Head of caudate nucleus (tissue), 42 donors: ENCODE results near the gene GSTM5.
"Not testable (repeated sequence)": the region's sequence is repeated elsewhere in the genome, so short reads cannot be mapped to it uniquely, and the experiment has no call there.

Source experiments
- DNase-seq, 42 donors: peaks; one replicate each; pipeline versions ENCODE4 v3.0.0 to v3.0.0-alpha.2; 2020 to 2021; ENCODE audit warnings: mixed read lengths in 7 of 42
- intact Hi-C: fragments of 100-400 bp; cut with DNase I; formaldehyde crosslinking; loops from one replicate; pipeline ENCODE4 v1.15.0; 2022

GSTM5 gene

GRCh38 chr1:109691759-109692158 lies 20.3 kb upstream of the GSTM5 start:
- DNase-seq, result peak in 1 of 42 donors; percentile 42
- intact Hi-C loops, result no loop called here

- intact Hi-C loops, result not testable (repeated sequence)
- DNase-seq, result peak in 15 of 42 donors; percentile 10 to 79 (median 54)
These were observed 17.7 kb upstream of the GSTM5 start for GRCh38 chr1:109694400-109694799.

GRCh38 chr1:109695138-109695537 lies 16.9 kb upstream of the GSTM5 start:
- intact Hi-C loops, DNase-seq: not testable (repeated sequence)

- intact Hi-C loops, result no loop called here
- DNase-seq, result no peak
These were observed 15.0 kb upstream of the GSTM5 start for GRCh38 chr1:109697066-109697465.

- intact Hi-C loops, DNase-seq: not testable (repeated sequence)
These were observed 14.2 kb upstream of the GSTM5 start for GRCh38 chr1:109697861-109698260.

GRCh38 chr1:109702940-109703339 lies 9.1 kb upstream of the GSTM5 start:
- DNase-seq, intact Hi-C loops: not testable (repeated sequence)

- intact Hi-C loops, result no loop called here
These were observed 7.9 kb upstream of the GSTM5 start for GRCh38 chr1:109704173-109704572.

GRCh38 chr1:109705411-109705810 lies 6.6 kb upstream of the GSTM5 start:
- intact Hi-C loops, result no loop called here
- DNase-seq, result no peak

More at GRCh38 chr1:109704173-109704572, 7.9 kb upstream of the GSTM5 start:
- DNase-seq, result peak in 9 of 42 donors; percentile 7 to 51 (median 29)

GRCh38 chr1:109708949-109709348 lies 3.1 kb upstream of the GSTM5 start:
- intact Hi-C loops, DNase-seq: not testable (repeated sequence)

GRCh38 chr1:109709822-109710221 lies 2.2 kb upstream of the GSTM5 start:
- intact Hi-C loops, result not testable (repeated sequence)

GRCh38 chr1:109712321-109712864 lies 342 bp downstream of the GSTM5 start:
- no peak for DNase-seq
- intact Hi-C loops, result no loop called here

More at GRCh38 chr1:109709822-109710221, 2.2 kb upstream of the GSTM5 start:
- not testable (repeated sequence) for DNase-seq

GRCh38 chr1:109713636-109714035 lies 1.6 kb downstream of the GSTM5 start:
- intact Hi-C loops, result no loop called here
- DNase-seq, result peak in 1 of 42 donors; percentile 24

- intact Hi-C loops, result no loop called here
- peak in 1 of 42 donors; percentile 25 for DNase-seq
These were observed 2.8 kb downstream of the GSTM5 start for GRCh38 chr1:109714661-109715372.

- intact Hi-C loops, result no loop called here
- peak in 1 of 42 donors; percentile 38 for DNase-seq
These were observed 4.1 kb downstream of the GSTM5 start for GRCh38 chr1:109716121-109716520.

- DNase-seq, result peak in 1 of 42 donors; percentile 3
- intact Hi-C loops, result no loop called here
These were observed 4.6 kb downstream of the GSTM5 start for GRCh38 chr1:109716570-109717090.

- intact Hi-C loops, result no loop called here
- no peak for DNase-seq
These were observed 5.7 kb downstream of the GSTM5 start for GRCh38 chr1:109717729-109718128.

- DNase-seq, result peak in 1 of 42 donors; percentile 37
- intact Hi-C loops, result no loop called here
These were observed 6.4 kb downstream of the GSTM5 start for GRCh38 chr1:109718495-109718894.

- DNase-seq, result no peak
- intact Hi-C loops, result no loop called here
These were observed 7.3 kb downstream of the GSTM5 start for GRCh38 chr1:109719337-109719837.

GRCh38 chr1:109721042-109721441 lies 9.0 kb downstream of the GSTM5 start:
- intact Hi-C loops, result no loop called here
- no peak for DNase-seq

GRCh38 chr1:109721971-109722370 lies 9.9 kb downstream of the GSTM5 start:
- intact Hi-C loops, result no loop called here

More at GRCh38 chr1:109721971-109722370, 9.9 kb downstream of the GSTM5 start:
- no peak for DNase-seq
